Neutrophil (primary cell): ENCODE measurements around the gene DVL3.
"Not testable (repeated sequence)": the region's sequence is repeated elsewhere in the genome, so short reads cannot be mapped to it uniquely, and the experiment has no call there.

Source experiments
- H3K27ac ChIP-seq: fragments of 200-600 bp; sonication (generic); 2 replicates; pipeline ENCODE4 v1.5.1; 2016; ENCODE audit warnings: mild to moderate bottlenecking, moderate library complexity
- H3K27me3 ChIP-seq: fragments of 200-600 bp; sonication (generic); 2 replicates; pipeline ENCODE4 v1.6.0; 2016; ENCODE audit warnings: mild to moderate bottlenecking
- H3K36me3 ChIP-seq: fragments of 200-600 bp; sonication (generic); 2 replicates; pipeline ENCODE4 v1.5.1; 2017
- H3K4me1 ChIP-seq, 2 experiments: fragments of 200-600 bp in 1 of 2; sonication (generic) in 1 of 2; 1 replicate in 1 of 2; 2 replicates in 1 of 2; pipeline versions ENCODE4 v1.5.1 to v1.6.1; 2013 to 2016; ENCODE audit warnings: low read depth in 1 of 2, low read length in 1 of 2, mild to moderate bottlenecking in 1 of 2, moderate library complexity in 1 of 2; ENCODE audit not compliant: control insufficient read depth in 1 of 2, insufficient read depth in 1 of 2
- H3K4me3 ChIP-seq, 2 experiments: fragments of 200-600 bp in 1 of 2; sonication (generic) in 1 of 2; 1 replicate in 1 of 2; 2 replicates in 1 of 2; pipeline ENCODE4 v1.5.1; 2013 to 2016; ENCODE audit warnings: low read depth in 1 of 2, low read length in 1 of 2, mild to moderate bottlenecking in 1 of 2, moderate library complexity in 1 of 2
- H3K9me3 ChIP-seq: fragments of 200-600 bp; sonication (generic); 2 replicates; pipeline ENCODE4 v1.5.1; 2016
- TF ChIP-seq, protein P1 (sequence below): fragments of 200-600 bp; sonication (generic); IDR thresholded peaks from 2 replicates; pipeline ENCODE4 v1.5.1; 2016; ENCODE audit warnings: antibody characterized with exemption

The DVL3 gene

GRCh38 chr3:184145751-184146270, 9.4 kb upstream of the DVL3 start:
- TF ChIP-seq, protein P1, sequence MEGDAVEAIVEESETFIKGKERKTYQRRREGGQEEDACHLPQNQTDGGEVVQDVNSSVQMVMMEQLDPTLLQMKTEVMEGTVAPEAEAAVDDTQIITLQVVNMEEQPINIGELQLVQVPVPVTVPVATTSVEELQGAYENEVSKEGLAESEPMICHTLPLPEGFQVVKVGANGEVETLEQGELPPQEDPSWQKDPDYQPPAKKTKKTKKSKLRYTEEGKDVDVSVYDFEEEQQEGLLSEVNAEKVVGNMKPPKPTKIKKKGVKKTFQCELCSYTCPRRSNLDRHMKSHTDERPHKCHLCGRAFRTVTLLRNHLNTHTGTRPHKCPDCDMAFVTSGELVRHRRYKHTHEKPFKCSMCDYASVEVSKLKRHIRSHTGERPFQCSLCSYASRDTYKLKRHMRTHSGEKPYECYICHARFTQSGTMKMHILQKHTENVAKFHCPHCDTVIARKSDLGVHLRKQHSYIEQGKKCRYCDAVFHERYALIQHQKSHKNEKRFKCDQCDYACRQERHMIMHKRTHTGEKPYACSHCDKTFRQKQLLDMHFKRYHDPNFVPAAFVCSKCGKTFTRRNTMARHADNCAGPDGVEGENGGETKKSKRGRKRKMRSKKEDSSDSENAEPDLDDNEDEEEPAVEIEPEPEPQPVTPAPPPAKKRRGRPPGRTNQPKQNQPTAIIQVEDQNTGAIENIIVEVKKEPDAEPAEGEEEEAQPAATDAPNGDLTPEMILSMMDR = no peak
- Histone ChIP-seq H3K4me1 (peaks cover 5 to 6% of the 10 kb centered on the region in 2 experiments), H3K27me3 (no peaks in the 10 kb centered on the region), H3K4me3 (no peak overlapping the region), H3K9me3 (no peaks in the 10 kb centered on the region), H3K36me3 (peaks cover 56% of the 10 kb centered on the region), H3K27ac (no peak overlapping the region)

DNA sequence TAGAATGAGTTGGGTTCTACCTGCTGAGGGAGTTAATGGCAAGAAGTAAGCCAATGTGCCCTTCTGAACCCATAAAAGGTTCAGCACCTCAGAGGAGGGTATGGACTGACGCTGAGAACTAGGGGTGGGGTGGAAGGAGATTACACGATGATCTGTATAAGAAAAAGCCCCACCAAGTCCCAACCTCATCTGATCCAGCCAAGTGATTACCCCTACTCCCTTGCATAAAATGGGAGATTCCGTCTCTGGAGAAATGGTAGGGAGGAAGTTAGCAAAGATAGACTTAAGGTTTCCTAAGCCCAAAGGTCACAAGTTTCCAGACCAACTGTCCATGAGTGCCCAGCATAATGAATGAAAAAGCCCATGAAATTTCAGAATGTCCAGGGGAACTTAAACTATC, 7.1 kb upstream of the DVL3 start:
- no peak overlapping the region for H3K4me3 ChIP-seq
- peaks cover 35% of the 10 kb centered on the region for H3K36me3 ChIP-seq
- peaks cover 5 to 6% of the 10 kb centered on the region in 2 experiments for H3K4me1 ChIP-seq
- TF ChIP-seq, protein P1 = no peak
- no peaks in the 10 kb centered on the region for H3K27me3 ChIP-seq
- no peaks in the 10 kb centered on the region for H3K9me3 ChIP-seq
- no peak overlapping the region for H3K27ac ChIP-seq

- H3K9me3 ChIP-seq = no peaks in the 10 kb centered on the region
- no peak overlapping the region for H3K4me3 ChIP-seq
- no peaks in the 10 kb centered on the region for H3K27me3 ChIP-seq
- H3K4me1 ChIP-seq = peaks cover 5 to 6% of the 10 kb centered on the region in 2 experiments
- H3K36me3 ChIP-seq = peaks cover 25% of the 10 kb centered on the region
- TF ChIP-seq, protein P1 = no peak
- no peak overlapping the region for H3K27ac ChIP-seq
These were observed 6.1 kb upstream of the DVL3 start for GRCh38 chr3:184149123-184149522.

DNA sequence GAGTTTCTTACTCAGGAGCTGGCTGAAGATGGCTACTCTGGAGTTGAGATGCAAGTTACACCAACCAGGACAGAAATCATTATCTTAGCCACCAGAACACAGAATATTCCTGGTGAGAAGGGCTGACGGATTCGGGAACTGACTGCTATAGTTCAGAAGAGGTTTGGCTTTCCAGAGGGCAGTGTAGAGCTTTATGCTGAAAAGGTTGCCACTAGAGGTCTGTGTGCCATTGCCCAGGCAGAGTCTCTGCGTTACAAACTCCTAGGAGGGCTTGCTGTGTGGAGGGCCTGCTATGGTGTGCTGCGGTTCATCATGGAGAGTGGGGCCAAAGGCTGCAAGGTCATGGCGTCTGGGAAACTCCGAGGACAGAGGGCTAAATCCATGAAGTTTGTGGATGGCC, 5.4 kb upstream of the DVL3 start:
- H3K4me1 ChIP-seq, H3K4me3 ChIP-seq, H3K27me3 ChIP-seq, H3K9me3 ChIP-seq, H3K27ac ChIP-seq: not testable (repeated sequence)
- peaks cover 18% of the 10 kb centered on the region for H3K36me3 ChIP-seq

GRCh38 chr3:184155644-184156521, 706 bp downstream of the DVL3 start:
- Histone ChIP-seq H3K4me3 (peak overlapping the region; percentile 85 to 91), H3K9me3 (no peaks in the 10 kb centered on the region), H3K27ac (peak overlapping the region; percentile 78), H3K4me1 (peaks cover 32% of the 10 kb centered on the region in 2 experiments), H3K27me3 (no peaks in the 10 kb centered on the region), H3K36me3 (no peaks in the 10 kb centered on the region)
- TF ChIP-seq, protein P1 = no peak

DNA sequence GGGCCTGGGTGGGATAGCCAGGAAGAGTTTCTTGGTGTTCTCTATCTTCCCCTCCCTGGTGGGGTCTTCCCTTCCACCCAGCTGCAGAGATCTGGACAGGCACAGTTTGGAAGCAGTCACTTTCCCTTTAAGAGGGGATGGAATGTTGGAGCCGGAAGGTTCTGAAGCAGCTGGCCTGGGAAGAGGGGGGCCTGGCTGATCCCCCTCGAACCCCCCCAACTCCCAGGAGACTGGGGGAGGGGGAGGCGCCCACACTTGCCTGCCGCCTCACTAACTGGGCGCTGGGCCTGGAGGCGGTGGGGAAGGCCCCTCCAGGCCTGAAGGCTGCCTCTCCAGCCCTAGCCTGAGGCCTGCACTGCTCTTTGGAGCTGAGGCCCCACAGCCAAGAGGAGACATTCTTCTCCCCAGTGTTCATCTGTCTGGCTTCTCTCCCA, 1.4 kb downstream of the DVL3 start:
- Histone ChIP-seq H3K27ac (peak overlapping the region; percentile 78), H3K4me1 (peaks cover 32% of the 10 kb centered on the region in 2 experiments), H3K27me3 (no peaks in the 10 kb centered on the region), H3K36me3 (no peaks in the 10 kb centered on the region), H3K9me3 (no peaks in the 10 kb centered on the region), H3K4me3 (peak overlapping the region; percentile 85 to 91)
- TF ChIP-seq, protein P1 = no peak
